Epithelial cell of prostate (primary cell): ENCODE data around the gene CBX4.

ENCODE experiments used
- DNase-seq: peaks from one replicate; pipeline ENCODE4 v3.0.0-alpha.2; 2011; ENCODE audit warnings: low read depth, low spot score
- H3K27ac ChIP-seq: fragments of 450-650 bp; 2 replicates; pipeline ENCODE4 v1.5.1; 2017; ENCODE audit warnings: mild to moderate bottlenecking

Gene CBX4

DNA sequence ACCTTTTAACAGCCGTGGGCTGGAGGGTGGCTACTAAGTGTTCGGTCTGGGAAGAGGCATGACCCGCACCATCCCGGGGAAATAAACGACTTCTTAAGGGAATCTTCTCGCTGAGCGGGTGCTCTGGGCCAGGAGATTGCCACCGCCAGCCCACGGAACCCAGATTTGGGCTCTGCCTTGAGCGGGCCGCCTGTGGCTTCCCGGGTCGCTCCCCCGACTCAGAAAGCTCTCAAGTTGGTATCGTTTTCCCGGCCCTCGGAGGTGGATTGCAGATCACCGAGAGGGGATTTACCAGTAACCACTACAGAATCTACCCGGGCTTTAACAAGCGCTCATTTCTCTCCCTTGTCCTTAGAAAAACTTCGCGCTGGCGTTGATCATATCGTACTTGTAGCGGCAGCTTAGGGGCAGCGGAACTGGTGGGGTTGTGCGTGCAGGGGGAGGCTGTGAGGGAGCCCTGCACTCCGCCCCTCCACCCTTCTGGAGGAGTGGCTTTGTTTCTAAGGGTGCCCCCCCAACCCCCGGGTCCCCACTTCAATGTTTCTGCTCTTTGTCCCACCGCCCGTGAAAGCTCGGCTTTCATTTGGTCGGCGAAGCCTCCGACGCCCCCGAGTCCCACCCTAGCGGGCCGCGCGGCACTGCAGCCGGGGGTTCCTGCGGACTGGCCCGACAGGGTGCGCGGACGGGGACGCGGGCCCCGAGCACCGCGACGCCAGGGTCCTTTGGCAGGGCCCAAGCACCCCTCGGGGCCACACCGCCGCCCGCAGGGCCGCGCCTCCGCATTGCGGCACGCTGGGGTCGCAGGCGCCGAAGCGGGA, 3.6 kb upstream of the CBX4 start:
- H3K27ac ChIP-seq, result no peak overlapping the region
- DNase-seq, result no peak

DNA sequence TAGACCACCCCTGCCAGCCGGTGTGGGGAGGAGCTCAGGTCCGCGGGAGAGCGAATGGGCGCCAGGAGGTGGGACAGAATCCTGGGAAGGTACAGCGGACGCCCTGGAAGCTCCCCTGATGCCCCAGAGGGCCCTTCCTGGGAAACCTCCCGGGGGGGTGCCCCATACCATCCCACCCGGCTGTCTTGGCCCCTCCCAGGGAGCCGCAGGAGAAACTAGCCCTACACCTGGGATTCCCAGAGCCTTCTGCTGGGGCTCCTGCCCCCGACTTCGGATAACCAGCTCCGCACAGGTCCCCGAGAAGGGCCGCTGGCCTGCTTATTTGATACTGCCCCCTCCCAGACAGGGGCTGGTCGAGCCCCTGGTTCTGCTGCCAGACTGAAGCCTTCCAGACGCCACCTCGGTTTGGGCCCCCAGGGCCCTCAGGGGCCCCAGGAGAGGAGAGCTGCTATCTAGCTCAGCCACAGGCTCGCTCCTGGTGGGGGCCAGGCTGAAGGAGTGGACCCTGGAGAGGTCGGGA, 3.0 kb upstream of the CBX4 start:
- no peak overlapping the region for H3K27ac ChIP-seq

DNA sequence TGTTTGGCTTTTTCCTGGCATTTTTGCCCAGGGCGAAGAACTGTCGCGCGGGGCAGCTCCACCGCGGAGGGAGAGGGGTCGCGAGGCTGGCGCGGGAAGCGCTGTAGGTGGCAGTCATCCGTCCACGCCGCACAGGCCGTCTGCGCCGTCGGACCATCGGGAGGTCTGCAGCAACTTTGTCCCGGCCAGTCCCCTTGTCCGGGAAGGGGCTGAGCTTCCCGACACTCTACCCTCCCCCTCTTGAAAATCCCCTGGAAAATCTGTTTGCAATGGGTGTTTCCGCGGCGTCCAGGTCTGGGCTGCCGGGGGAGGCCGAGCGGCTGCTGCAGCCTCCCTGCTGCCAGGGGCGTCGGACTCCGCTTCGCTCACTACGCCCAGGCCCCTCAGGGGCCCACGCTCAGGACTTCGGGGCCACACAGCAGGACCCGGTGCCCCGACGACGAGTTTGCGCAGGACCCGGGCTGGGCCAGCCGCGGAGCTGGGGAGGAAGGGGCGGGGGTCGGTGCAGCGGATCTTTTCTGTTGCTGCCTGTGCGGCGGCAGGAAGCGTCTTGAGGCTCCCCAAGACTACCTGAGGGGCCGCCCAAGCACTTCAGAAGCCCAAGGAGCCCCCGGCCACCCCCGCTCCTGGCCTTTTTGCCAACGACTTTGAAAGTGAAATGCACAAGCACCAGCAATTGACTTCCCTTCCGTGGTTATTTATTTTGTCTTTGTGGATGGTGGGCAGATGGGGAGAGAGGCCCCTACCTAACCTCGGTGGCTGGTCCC, 2.3 kb upstream of the CBX4 start:
- DNase-seq, result no peak
- no peak overlapping the region for H3K27ac ChIP-seq

More for the DNA sequence above, 3.0 kb upstream of the CBX4 start:
- DNase-seq, result no peak

DNA sequence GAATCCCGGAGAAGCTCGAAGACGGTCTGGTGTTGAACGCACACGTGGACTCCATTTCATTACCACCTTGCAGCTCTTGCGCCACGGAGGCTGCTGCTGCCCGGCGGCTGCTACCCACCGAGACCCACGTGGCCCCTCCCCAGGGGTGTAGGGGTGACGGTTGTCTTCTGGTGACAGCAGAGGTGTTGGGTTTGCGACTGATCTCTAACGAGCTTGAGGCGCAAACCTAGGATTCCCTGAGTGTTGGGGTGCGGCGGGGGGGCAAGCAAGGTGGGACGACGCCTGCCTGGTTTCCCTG, 1.7 kb upstream of the CBX4 start:
- H3K27ac ChIP-seq, result no peak overlapping the region

DNA sequence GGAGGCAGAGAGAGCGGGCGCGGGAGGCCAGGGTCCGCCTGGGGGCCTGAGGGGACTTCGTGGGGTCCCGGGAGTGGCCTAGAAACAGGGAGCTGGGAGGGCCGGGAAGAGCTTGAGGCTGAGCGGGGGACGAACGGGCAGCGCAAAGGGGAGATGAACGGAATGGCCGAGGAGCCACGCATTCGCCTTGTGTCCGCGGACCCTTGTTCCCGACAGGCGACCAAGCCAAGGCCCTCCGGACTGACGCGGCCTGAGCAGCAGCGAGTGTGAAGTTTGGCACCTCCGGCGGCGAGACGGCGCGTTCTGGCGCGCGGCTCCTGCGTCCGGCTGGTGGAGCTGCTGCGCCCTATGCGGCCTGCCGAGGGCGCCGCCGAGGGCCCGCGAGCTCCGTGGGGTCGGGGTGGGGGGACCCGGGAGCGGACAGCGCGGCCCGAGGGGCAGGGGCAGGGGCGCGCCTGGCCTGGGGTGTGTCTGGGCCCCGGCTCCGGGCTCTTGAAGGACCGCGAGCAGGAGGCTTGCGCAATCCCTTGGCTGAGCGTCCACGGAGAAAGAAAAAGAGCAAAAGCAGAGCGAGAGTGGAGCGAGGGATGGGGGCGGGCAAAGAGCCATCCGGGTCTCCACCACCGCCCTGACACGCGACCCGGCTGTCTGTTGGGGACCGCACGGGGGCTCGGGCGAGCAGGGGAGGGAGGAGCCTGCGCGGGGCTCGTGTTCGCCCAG, 1.2 kb upstream of the CBX4 start:
- H3K27ac ChIP-seq, result peak overlapping the region; percentile 91
- DNase-seq, result no peak

More for the DNA sequence above, 1.7 kb upstream of the CBX4 start:
- DNase-seq, result no peak

DNA sequence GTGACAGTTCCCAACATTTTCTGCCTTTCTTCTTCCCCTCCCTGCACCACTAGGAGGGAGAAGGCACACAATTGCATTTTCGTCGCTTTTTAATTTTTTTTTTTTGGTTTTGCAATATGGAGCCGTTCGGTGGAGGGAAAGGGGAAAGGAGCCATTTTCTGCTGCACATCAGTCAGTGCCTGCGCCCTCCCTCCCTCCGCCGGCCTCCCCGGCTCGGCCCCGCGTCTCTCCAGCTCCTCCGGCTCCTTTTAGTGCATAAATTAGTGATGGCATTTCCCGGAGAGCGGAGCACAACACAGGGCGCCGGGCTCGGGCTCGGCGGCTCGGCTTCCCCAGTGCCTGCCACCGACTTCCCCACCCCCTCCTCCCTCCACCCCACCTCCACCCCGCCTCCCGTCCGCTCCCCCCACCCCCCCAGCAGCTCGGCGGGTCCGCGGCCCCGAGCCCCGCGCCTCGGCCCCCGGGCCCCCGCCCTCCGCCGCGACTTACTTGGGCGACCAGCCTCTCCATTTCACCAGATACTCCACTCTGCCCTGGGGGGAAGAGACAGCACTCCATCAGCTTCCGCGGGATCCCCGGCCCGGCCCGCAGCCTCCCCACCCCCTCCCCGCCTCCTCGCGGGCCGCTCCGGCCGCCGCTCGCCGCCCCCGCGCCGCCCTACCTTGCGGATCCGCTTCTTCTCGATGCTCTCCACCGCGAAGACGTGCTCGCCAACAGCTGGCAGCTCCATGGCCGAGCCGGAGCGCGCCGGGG, 542 bp downstream of the CBX4 start:
- peak overlapping the region; percentile 91 for H3K27ac ChIP-seq
- DNase-seq, result no peak

DNA sequence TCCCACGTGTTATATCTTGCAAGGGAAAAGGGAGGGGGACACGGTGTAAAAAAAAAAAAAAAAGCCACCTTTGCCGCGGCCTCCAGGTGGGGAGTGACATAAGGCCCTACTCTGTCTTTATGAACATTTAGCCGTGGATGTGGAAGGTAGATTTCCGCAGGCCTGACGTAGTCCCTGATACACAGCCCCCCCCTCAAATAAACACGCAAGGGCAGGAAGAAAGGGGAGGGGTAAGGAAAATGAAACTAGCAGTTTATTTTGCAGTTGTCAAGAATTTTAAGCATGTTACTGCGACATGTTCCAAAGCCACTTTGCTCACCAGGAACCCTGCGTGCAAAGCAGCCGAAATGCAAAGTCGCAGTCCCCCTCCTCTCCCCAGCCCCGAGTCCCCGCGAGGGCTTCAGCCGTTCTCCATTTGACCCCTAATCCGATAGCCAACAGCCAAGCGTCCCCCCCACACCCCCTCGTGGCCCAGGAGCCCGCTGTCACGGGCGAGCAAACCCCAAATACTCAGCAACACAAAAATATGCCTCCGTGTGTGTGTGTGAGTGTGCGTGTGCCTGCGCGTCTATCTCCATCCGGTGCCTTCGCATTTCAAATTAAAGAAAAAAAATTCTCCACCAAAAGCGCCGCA, 1.2 kb downstream of the CBX4 start:
- H3K27ac ChIP-seq, result peak overlapping the region; percentile 91
- DNase-seq, result no peak

DNA sequence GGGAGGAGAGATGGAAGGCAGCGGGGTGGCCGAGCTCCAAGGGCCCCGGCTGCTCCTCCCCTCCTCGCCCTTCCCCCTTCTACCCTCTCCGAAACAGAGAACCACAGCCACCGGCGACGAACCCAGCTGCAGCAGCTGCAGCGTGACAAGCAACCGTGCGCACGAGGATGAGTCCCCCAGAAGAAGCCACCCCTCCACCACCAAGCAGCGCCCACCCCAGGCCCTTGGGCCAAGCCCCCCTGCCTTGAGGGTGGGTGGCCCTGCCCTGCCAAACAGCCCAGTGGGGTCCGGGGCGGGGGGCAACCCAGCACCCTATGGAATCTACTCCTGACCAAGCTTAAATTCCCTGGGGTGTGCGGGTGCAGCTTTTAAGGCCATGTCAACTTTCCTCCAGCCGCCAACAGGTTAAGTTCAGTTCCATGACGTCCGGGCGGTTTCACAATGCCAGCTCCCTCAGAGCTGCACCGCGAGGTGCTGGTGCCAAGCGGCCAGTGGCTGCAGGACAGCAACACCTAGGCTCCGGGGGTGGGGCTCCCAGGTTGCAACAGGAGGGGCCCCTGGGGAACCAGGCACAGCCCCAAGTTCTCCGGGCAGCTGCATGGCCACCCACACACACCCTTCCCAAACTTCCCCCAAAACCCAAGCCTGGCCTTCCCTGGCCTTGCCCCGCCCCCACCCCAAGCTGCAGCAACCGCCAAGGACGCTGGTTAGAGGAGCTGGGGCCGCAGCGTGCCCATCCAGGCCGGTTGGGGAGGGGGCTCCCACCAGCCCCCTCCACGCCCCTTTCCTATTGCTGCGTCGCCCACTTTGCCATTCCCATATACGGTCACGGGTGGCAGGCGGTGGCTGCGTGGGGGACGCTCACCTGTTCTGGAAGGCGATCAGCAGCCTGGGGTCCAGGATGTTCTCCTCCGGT, 2.0 kb downstream of the CBX4 start:
- peak; percentile 70 for DNase-seq

DNA sequence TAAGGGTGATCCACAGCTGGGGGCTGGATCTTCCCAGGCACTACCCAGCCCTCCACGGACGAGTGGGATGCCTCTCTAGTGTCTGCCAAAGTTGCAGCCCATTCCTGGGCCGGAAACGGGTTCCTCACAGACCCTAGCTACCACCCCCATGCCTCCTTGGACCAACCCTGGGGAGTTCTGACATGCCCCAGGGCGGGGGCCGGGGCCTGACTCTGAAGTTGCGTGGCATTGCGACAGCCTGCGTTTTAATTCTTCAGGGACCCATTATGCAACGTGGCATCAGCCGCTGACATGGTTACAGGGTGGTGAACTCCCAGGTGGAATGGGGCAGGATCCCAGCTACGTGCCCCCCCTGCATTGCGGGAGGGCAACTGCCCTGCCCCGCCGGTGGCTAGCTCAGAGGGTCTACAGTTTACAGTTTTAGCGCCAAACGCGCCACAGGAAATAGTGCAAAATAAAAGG, 2.7 kb downstream of the CBX4 start:
- H3K27ac ChIP-seq, result peak overlapping the region; percentile 91
- no peak for DNase-seq

More for the DNA sequence above, 2.0 kb downstream of the CBX4 start:
- H3K27ac ChIP-seq, result peak overlapping the region; percentile 91

DNA sequence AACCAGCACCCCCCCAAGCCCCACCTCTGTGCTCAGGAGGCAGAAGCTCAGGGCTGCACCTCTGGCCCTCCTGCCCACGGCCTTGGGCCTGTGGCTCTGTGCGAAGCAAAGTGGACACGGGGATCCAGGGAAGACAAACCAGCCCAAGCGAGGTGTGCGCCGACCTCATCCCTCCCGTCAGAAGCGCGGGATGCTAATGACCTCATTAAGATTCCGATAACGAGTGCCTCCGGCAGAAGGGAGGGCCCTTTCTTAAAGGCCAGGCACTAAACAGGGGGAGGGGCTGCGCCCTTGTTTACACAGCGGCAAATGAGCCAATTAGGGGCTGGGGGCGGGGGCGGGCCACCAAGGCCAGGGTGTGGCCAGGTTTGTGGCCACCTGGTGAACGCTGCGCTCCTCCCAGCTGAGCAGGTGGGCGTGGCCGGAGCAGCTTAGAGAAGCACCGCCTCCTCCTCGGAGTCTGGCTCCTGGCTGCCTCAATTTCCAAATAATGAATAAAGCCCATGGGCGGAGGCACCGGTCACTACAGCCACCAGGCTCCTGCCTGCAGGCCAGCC, 3.2 kb downstream of the CBX4 start:
- peak overlapping the region; percentile 91 for H3K27ac ChIP-seq
- DNase-seq, result no peak

DNA sequence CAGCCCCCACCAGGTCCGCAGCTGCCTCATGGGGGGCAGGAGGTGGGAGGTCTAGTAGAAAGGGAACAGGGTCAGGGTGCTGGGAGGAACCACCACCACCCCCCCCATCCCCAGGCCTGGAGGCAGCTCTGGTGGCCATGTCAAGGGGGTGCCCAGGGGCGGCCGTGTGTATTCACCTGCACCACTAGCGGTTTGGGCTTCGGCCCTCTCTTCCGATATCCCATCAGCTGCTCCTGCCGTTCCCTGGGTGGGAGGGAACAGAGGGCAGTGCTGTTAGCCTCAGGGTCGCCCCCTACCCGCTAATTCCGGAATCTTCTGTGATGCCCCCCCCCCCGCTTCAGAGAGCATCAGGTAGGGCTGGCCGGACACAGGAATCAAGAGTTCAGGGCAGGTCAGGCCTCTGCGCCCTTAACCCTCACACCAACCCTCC, 3.8 kb downstream of the CBX4 start:
- H3K27ac ChIP-seq, result no peak overlapping the region
- DNase-seq, result no peak

DNA sequence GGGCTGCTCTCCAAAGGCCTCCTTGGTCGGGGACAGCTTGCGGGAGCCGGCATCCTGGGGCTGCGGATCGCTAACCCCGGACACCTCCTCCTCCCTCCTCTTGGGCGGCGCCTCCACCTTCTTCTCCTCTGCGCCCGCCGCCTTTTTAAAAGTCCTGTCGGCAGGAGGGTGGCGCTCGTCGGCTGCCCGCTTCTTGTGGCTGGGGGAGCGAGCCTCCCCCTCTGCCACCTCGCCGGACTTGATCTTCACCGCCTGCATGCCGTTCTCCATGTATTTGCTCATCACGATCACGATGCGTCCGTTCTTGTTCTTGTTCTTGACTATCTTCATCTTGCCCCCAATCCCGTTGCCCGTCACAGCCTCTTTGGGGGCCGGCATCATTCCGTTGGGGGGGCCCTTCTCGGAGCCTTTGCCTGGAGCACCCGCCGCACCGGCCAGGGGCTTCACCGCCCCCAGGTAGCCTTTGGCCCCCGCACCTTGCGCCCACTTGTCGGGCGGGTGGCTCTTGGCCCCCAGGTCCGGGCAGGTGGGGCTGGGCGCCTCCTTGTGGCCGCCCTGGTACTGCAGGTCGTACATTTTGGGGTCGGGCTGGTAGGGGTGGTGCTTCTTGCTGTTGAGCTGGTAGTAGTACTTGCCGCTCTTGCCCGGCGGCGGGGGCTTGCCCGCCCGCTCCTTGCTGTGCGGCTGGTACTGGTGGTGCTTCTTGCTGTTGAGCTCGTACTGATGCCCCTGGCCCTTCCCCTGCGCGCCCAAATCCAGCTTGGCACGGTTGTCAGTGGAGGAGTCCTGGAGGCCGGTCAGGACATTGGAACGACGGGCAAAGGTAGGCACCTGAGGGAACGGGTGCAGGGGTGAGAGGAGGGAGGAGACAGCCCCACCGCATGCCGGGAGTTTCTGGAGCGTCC, 4.4 kb downstream of the CBX4 start:
- H3K27ac ChIP-seq, result no peak overlapping the region
- no peak for DNase-seq

DNA sequence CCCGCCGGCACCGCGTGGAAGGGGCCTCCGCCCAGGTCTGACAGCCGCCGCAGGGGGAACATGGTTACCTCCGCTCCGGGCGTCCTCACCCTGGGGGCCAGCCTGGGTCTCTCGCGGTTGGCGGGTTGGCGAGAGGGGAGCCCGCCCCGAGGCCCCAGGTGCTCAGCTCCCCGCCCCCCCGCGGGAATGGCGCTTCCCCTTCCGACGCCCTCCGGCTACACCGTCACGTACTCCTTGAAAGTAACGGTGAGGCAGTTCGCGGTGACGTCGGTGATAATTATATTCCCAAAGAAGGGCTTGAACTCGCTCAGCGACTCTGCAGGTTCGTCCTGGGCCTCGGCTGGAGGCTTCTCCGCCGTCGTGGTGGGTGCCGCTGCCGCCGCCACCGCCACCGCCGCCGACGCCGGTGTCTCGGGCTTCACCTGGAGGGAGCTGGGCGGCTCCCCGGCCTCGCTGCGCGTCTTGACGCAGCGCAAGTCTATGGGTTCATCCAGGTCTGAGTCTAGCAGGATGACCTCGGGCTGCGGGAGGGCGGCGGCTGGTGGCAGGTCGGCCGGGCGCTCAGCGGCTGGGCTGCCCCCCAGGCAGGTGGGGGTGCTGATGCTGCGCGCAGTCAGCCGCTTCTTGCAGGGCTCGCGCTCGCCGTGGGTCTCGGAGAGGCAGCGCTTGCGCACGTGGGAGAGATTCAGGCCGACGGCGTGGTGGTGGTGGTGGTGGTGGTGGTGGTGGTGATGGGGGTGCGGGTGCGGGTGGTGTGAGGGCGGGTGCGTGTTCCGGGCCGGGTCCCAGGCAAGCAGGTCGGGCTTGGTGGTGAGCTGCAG, 5.3 kb downstream of the CBX4 start:
- no peak overlapping the region for H3K27ac ChIP-seq
- DNase-seq, result no peak

DNA sequence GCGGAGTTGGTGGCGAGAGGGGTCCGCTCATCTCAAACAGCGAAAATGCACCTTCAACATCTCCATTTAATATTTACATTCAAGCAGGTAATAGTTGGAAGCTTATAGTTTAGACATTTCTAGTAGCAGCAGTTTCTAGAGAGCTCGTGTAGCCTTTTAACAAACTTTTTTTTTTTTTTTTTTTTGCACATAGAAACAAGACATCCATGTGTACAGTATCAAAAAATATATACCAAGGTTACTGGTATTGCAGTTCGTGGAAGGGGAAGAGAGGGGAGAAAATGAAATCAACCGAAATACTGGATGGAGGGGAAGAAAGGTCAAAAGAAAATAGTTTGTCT, 6.2 kb downstream of the CBX4 start:
- no peak for DNase-seq
- H3K27ac ChIP-seq, result no peak overlapping the region

DNA sequence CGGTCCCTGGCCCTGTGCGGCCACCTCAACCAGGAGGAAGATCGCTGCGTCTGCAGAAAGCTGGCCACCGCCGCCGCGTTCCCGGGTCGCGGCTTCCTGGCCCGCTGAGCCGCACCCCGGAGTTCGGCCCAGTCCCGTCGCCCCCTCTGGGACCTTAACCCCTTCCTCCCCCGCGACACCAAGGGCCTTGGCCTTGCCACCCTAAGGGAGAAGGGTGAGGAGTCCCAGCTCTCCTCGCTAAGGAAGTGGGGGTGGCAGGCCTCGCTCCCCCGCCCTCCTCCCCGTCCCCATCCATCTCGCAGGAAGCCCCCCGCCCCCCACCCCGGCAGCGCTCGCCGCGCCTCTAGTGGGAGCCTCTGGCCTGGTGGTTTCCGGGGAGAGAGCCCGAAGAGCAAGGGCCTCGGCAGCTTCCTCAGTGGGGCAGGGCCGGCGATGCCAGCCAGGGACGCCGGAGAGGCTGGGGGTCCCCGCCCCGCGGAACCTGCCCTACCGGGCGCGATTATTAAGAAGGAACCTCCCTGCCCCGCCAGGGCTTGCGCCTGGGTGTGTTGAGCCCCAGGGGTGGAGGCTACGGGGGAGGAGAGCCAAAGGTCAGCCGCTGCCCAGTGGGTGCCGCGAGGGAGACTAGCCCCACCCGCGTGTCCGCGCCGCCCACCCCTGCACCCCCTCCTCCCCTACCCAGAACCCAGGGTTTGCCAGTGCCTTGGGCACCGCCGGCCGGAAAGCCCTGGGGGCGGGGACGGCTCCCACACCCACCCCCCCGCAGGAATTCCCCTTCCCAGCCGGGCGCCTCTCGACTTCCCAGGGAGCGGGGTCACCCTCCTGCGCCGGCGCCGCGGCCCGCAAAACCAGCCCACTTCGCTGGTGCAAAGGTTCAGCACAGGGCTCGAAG, 6.8 kb downstream of the CBX4 start:
- no peak overlapping the region for H3K27ac ChIP-seq
- DNase-seq, result no peak
